ENCODE data around the gene NRBF2.

The NRBF2 gene

GRCh38 chr10:63169624-63170023 lies 36.5 kb downstream of the NRBF2 start:
- Histone ChIP-seq H3K27me3 (ENCODE audit: insufficient read depth, low read length, poor library complexity, severe bottlenecking) (no peaks in the 10 kb centered on the region), H3K4me3 (ENCODE audit: low read length, poor library complexity, severe bottlenecking) (no peak overlapping the region), H3K79me2 (ENCODE audit: insufficient read depth, low read length) (no peaks in the 10 kb centered on the region), H2AFZ (ENCODE audit: low read length) (no peak overlapping the region), H4K20me1 (ENCODE audit: insufficient read depth, low read length, poor library complexity, severe bottlenecking) (no peaks in the 10 kb centered on the region), H3K36me3 (ENCODE audit: insufficient read depth, low read length) (peaks cover 65% of the 10 kb centered on the region; the same call in 1 of the 2 replicates), H3K9me2 (replicated peaks; ENCODE audit: low read depth, low read length) (no peaks in the 10 kb centered on the region), H3K9ac (ENCODE audit: low read depth, low read length, poor library complexity, severe bottlenecking) (no peak overlapping the region), H3K4me1 (ENCODE audit: insufficient read depth, low read length, poor library complexity, severe bottlenecking) (peaks cover 7% of the 10 kb centered on the region), H3F3A (ENCODE audit: low read depth) (no peaks in the 10 kb centered on the region), H3K9me3 (ENCODE audit: insufficient read depth, low read depth, low read length) (no peaks in the 10 kb centered on the region), H3K4me2 (ENCODE audit: low read depth, low read length, poor library complexity, severe bottlenecking) (no peak overlapping the region)
- TF ChIP-seq EZH2phosphoT487 (IDR thresholded peaks at IDR 0.05; ENCODE audit: borderline replicate concordance) (no peak), CTCF (conservative IDR thresholded peaks at IDR 0.05; ENCODE audit: low read length) (no peak)

DNA sequence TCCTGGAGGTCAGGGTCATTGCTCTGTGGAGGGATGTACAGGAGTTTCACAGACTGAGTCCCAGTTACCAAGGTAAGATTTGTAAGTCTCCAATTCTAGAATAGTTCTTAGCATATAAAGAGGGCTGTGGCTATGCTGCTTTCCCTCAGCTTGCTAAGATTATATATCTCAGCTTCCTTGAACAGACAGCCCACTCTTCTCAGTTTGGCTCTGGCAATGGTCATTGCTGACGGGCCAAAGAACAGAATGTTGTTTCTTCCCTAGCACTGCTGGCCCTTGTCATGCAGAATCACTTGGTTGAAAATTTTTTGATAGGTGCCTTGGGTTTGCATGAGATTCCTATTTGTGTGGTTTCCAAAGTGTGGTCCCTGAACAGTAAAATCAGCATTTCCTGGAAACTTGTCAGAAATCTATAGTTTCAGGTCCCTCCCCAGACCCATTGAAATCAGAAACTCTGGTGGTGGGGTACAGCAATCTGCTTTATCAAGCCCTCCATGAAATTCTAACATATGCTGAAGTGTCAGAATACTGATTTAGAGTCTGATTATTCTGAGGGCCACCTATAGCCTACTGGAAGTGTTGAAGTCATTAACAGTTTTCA lies 38.2 kb downstream of the NRBF2 start:
- Histone ChIP-seq H3K9me3 (ENCODE audit: insufficient read depth, low read depth, low read length) (no peaks in the 10 kb centered on the region), H3K4me1 (ENCODE audit: insufficient read depth, low read length, poor library complexity, severe bottlenecking) (peaks cover 7% of the 10 kb centered on the region), H3F3A (ENCODE audit: low read depth) (no peaks in the 10 kb centered on the region), H3K4me3 (ENCODE audit: low read length, poor library complexity, severe bottlenecking) (no peak overlapping the region), H3K9me2 (replicated peaks; ENCODE audit: low read depth, low read length) (no peaks in the 10 kb centered on the region), H2AFZ (ENCODE audit: low read length) (no peak overlapping the region), H3K36me3 (ENCODE audit: insufficient read depth, low read length) (peaks cover 75% of the 10 kb centered on the region; the same call in 1 of the 2 replicates), H3K79me2 (ENCODE audit: insufficient read depth, low read length) (no peaks in the 10 kb centered on the region), H3K27me3 (ENCODE audit: insufficient read depth, low read length, poor library complexity, severe bottlenecking) (no peaks in the 10 kb centered on the region), H3K4me2 (ENCODE audit: low read depth, low read length, poor library complexity, severe bottlenecking) (no peak overlapping the region), H3K9ac (ENCODE audit: low read depth, low read length, poor library complexity, severe bottlenecking) (no peak overlapping the region), H4K20me1 (ENCODE audit: insufficient read depth, low read length, poor library complexity, severe bottlenecking) (no peaks in the 10 kb centered on the region)
- TF ChIP-seq CTCF (conservative IDR thresholded peaks at IDR 0.05; ENCODE audit: low read length) (no peak), EZH2phosphoT487 (IDR thresholded peaks at IDR 0.05; ENCODE audit: borderline replicate concordance) (no peak)

DNA sequence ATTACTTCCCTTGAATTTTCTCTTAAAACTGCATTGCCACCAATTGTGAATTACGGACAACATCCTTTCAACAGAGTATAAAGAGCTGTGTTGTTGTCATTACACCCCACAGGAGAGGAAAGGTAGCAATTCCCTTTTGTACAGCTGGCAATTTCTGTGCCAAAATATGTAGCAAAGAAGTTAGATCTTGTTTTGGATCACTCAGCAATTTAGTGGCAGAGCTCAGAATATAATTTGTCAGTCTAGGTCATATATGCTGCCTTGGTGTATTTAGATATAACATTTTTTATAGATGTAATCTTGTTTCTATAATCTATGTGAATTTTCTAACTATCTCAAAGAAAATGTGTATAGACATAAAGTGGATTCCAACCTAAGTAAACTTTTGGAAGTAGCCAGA lies 38.8 kb downstream of the NRBF2 start:
- peaks cover 81% of the 10 kb centered on the region; the same call in 1 of the 2 replicates for H3K36me3 ChIP-seq (ENCODE audit: insufficient read depth, low read length)

More for the DNA sequence above, 38.8 kb downstream of the NRBF2 start:
- Histone ChIP-seq H3K4me3 (ENCODE audit: low read length, poor library complexity, severe bottlenecking) (no peak overlapping the region), H4K20me1 (ENCODE audit: insufficient read depth, low read length, poor library complexity, severe bottlenecking) (no peaks in the 10 kb centered on the region), H3K4me2 (ENCODE audit: low read depth, low read length, poor library complexity, severe bottlenecking) (no peak overlapping the region), H3K9me2 (replicated peaks; ENCODE audit: low read depth, low read length) (no peaks in the 10 kb centered on the region), H3K4me1 (ENCODE audit: insufficient read depth, low read length, poor library complexity, severe bottlenecking) (peaks cover 7% of the 10 kb centered on the region), H3K79me2 (ENCODE audit: insufficient read depth, low read length) (no peaks in the 10 kb centered on the region), H3K9ac (ENCODE audit: low read depth, low read length, poor library complexity, severe bottlenecking) (no peak overlapping the region), H3K9me3 (ENCODE audit: insufficient read depth, low read depth, low read length) (no peaks in the 10 kb centered on the region), H3K27me3 (ENCODE audit: insufficient read depth, low read length, poor library complexity, severe bottlenecking) (no peaks in the 10 kb centered on the region), H2AFZ (ENCODE audit: low read length) (no peak overlapping the region), H3F3A (ENCODE audit: low read depth) (no peaks in the 10 kb centered on the region)
- TF ChIP-seq EZH2phosphoT487 (IDR thresholded peaks at IDR 0.05; ENCODE audit: borderline replicate concordance) (no peak), CTCF (conservative IDR thresholded peaks at IDR 0.05; ENCODE audit: low read length) (no peak)
